HG03565 (cell line): ENCODE results near the gene FGF14.

Source experiments
- ATAC-seq: cut with Tn5 transposase; IDR thresholded peaks from one replicate; pipeline ENCODE4 v1.9.1; 2021; ENCODE audit warnings: mild to moderate bottlenecking, moderate library complexity; ENCODE audit not compliant: unreplicated experiment

FGF14 gene

DNA sequence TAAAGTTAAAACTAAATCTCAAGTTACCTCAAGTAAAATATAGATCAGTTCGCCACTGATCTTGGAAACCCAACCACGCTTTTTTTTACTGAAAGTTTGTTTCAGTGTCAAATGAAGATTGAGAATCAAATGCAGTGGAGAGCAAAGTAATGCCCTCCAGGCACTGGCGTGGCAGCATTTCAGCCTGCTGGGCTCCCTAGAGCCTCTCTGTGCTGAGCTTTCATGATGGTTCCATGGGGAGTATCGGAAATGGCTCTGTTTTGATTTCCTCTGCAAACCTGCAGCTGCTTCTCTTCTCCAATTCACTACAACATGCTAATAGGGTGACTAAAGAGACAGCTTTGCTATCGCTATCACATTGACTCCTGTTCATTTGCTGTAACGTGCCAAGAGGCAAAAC is 141.6 kb downstream of the FGF14 start:
- ATAC-seq = no peak

DNA sequence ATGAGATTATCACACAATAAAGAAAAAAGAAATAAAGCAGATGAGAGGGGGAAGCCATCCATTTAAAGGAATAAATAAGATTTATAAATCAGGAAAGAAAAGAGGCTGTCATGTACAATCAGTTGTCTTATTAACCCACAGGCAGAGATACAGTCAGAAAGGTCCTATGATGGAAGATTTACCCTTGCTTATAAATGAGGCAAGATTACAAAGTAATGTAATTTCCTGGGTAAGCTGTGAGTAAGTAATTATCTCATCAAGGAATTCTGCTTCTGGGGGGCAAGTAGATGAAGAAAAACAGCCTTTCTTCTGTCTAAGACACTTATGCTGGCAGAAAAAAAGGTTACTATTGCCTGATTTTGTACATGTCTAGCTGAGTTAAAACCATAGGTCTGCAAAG is 146.4 kb downstream of the FGF14 start:
- ATAC-seq = no peak

DNA sequence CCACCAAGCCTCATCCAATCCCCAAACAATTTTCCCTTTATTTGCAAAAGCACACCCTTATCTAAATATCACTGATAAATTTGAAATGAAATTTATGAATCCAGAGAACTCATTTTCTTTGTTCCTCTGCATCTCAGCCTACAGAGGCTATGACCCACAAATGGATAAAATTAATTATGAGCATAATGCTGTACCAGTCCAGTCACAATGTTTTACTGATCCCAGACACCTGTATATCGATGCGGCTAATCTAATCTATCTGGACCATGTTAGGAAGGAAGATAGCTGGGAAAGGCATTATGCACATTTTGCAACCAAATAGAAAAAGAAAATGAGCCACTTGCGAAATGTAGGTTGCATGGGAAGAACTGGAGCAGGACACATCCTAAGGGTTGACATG is 150.0 kb downstream of the FGF14 start:
- ATAC-seq = no peak

DNA sequence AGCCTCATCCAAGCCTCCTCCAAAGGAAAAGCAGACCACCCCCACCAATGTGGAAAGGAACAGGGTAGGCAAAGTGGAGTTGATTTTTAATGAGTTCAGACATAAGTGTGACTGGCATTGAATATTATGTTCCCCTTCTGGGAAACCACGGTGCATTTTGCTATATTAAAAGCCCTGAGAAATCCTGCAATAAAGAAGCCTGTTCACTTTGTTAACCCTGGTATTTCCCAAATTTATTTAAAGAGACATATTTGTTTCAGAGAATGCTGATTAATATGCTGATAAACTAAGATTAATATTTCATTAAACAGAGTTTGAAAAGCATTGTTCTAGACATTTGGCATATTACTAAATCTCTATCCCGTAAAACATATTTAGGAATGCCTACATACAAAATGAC is 151.4 kb downstream of the FGF14 start:
- ATAC-seq = no peak

DNA sequence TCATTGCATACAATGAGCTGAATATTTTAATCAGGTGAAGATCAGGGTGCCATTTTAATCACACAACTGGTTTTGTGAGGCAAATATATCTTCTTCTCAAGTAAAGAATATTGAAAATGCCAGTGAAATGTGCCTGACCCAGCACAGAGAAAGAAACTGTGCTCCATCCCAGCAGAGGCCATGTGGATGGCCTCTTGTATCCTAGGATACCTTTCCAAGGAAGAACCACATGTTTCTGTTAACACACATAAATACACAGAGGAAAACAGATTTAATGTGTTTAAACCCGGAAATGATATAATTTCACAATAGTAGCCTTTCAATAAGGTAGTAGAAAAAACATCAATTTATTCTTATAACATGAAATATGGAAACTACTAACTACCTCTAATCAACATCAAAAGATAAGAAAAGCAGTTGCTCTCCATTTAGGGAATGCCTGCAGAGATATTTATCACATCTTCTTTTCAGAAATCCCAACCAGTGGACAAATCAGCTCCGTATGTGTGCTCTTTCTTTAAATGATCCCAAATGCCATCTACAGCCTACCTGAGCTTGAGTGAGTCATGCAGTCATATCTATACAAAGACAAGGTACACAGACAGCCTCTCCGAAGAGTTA is 157.1 kb downstream of the FGF14 start:
- ATAC-seq = no peak

DNA sequence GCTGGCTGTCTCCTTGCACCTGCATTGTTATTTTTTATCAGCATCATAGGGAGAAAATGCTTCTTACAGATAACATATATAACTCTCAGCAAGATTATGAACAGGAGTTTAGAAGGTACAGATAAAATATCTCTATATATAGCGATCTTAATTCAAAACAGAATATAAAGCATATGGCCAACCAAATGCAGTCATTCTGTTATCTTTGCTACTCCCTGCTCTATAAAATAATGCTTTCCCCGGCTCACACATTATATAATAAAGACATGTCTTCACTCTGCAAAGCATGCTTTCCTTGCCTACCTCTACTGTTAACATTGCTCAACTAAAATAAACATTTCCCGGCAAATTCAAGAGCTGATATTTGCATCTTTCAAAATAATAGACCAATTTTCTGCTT is 161.7 kb downstream of the FGF14 start:
- ATAC-seq = no peak

DNA sequence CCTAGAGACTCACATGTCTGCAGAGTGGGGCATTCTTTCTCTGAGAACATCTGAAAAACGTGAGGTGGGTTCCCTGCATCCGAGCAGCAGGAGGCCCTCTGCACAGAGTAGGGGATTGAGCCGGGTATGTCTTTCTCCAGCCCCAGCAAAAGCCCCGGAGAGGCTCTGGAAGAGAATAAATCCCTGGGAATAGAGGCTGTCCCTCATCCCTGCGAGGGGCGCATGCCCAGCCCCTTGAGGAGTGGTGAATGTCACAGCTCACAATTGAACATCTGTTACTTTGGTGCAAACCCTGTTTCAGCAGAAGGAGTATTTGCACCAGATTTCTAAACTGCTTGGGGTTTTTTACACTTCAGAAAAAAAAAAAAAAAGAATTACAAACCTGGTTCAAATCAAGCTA is 164.6 kb downstream of the FGF14 start:
- ATAC-seq = no peak

DNA sequence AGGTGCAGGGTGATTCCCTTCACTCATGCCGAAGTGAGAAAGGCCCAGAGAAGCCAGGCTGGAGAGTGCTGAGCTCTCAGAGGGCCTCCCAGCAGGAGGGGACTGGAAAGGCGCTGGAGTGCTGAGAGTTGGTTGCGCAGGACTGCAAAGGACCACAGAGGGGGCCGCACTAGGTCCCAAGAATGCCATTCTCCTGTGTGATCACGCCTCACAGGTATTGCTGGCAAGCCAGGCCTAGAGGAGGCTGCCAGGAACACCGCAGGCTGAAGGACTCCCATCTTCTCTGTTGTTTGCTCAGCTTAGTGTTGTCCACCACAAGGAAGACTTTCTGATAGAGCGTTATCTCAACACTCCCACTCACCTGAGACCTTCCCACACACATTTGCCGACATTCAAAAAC is 165.0 kb downstream of the FGF14 start:
- ATAC-seq = no peak

DNA sequence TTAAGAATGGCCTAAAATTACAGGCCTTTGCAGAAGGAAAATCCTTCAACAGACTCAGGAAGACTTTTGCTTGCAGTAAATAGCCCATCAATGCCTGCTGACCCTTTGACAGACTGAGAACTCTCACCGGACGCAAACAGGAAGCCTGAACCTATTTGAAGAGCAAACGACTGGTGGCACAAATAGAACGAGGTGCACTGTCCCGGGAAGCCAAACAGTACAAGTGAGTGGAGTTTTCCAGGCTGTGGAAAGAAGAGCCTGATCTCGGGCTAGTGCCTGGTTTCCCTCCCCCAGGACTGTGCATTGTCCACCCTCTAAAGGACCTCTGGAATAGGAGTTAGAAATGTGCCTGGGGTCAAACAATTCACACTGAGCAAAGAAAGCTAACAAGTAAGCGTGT is 165.5 kb downstream of the FGF14 start:
- no peak for ATAC-seq

DNA sequence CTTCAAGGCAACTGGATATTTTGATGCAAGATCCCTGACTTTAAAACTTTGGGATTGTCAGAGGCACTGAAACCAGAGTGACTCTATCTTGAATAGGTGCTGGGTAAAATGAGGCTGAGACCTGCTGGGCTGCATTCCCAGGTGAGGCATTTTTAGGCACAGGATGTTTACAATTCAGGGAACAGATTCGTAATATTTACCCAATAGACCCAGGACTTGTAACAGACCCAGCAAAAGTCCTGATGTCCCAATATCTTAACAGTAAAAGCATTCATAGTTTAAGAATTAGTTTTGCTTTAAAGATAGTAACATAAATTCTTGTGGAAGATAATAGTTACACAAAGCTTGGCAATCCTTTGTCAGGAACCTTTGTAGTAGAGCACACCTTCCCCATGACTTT is 166.2 kb downstream of the FGF14 start:
- ATAC-seq = no peak

DNA sequence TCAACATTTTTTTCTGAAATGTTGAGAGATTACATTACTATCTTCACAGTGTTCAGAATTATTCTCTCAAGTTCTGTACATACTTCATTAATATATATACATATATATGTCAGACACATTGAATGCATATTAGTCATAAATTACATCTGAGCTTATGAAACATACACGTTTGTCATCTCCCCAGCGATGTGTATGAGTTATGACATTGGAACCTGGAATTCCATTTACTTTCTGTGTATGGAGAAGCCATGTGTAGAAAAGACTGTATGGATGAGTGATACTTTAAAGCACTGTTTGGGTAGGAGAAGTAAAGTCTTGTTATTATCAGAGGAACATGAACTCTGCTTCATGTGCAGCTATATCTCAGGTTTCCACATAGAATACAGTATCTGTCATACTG is 167.2 kb downstream of the FGF14 start:
- ATAC-seq = no peak

DNA sequence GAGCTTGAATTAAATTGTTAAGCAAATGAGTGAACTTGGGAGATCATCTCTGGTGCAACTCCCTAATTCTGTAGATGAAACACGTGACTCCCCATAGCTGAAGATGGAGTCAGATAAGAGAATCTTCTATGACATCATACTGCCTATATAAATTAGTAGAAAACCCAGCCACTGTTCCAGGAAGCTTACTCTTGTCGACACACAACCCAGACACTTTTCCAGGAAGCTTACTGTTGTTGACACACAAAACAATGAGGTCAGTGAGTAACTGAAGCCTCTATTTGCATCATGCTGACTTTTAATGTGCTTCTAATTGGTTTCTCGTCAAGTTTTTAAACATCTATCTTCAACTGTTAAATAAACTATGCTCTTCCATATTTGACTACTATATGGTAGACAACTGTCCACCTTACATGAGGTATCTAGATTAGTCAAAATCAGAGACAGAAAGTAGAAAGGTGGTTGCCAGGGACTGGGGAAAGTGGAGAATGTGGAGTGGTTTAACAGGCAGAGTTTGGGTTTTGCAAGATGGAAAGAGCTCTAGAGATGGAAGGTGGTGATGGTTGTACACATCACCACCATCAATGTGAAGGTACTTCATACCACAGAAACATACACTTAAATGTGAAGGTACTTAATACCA is 168.2 kb downstream of the FGF14 start:
- ATAC-seq = no peak

DNA sequence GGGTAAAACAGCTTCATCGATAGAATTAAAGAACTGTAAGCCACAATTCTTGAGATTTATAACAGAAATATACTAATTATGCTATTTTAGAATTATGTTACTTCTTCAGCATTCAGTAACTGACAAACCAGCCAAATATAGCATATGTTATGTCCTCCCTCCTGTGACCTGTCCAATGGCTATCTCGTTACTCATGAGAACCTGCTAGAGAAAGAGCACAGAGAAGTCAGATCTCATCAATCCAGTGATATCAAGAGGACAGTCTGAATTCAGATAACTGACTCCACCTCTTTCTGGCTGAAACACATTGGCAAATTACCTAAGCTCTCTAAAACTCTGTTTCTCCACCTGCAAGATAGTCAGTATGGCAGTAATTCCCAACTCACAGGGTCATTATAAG is 170.4 kb downstream of the FGF14 start:
- ATAC-seq = no peak

DNA sequence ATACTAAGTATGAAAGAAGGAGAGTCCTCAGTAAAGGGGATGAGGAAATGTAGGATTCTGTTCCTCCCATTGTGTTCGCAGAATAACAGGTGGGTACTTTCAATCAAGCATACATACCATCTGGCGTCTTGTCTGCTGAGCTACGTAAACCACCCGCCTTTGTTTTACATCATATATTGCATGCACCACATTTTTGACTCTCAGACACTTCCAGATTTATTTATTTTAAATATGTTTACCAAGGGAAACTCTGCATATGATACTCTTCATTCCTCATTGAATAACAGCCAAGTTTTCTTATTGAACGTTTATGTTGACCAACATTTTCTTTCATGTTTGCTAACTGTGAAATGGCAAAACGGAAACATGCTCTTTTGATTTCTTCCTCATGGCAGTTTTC is 174.1 kb downstream of the FGF14 start:
- ATAC-seq = no peak

DNA sequence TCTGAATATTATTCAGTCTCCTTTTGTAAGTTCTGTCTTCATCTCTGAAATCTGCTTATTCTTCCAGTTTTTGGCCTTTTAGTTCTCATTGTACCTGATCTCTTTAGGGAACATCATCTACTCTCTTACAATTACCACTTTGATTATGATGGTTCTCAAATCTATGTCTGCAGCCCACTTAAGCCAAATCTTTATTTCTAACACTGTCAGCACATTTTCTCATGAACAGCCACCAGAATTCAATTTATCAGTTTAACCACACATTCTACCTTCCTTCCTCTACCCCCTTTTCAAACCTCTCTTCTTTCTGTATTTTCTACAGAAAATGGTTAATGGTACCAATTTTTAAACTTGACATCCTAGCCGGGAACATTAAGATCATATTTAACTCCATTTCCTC is 175.3 kb downstream of the FGF14 start:
- ATAC-seq = no peak

DNA sequence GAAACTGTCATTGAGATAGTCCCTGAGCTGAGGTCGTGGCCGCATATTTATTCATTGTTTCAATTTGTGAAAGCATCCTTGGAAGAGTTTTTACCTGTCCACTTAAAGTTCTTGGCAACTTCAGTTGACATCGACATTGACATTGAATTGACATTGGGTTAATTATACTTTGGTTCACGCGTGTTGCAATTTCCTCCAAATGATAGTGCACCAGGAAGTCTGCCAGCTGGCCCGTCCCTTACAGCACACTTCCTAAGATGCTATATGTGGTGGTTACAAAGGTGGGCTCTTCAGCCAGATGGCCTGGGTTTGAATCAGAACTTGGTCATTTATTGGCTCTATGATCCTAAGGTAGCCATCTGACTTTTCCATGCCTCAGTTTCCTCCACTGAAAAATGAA is 176.0 kb downstream of the FGF14 start:
- no peak for ATAC-seq

DNA sequence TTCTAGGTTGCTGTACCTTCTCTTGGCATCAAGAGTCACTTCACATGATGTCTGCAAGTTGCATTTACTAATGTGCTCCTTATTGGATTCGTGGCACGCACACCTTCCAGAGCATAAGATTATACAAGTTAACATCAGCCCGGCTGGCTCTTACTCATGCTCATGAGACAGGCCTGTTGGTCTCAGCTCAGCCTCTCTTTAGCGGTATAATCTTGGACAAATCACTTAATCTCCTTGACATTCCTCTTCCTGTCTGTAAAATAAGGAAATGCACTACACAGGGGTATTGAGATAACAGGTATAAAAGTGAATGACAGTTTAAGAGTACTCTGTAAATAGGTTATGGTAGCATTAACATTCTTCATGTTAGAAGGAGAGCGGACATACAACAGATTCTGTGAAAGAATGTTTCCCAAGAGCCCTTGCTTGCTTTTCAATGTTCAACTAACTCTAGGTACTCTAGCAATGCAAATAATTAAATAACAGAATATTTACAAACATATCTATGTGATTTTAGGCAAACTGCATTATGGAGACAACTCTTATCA is 181.1 kb downstream of the FGF14 start:
- no peak for ATAC-seq

DNA sequence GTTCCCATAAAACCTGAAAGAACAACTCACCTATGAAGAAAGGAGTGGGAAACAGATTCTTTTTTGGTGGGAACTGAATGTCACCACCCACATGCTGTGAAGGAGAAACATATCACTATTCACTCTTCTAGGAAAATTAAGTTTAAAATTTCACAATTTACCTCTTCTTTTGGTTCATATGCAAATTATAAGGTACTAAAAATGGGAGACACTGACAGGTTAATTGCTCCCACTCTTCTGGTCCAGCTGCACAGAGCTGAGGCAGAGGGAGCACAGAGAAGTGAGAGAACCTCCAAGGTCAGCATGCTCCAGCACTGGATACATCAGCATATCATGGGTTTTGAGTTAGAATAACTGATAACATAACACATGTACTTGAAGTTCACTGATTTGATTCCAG is 186.9 kb downstream of the FGF14 start:
- ATAC-seq = no peak

DNA sequence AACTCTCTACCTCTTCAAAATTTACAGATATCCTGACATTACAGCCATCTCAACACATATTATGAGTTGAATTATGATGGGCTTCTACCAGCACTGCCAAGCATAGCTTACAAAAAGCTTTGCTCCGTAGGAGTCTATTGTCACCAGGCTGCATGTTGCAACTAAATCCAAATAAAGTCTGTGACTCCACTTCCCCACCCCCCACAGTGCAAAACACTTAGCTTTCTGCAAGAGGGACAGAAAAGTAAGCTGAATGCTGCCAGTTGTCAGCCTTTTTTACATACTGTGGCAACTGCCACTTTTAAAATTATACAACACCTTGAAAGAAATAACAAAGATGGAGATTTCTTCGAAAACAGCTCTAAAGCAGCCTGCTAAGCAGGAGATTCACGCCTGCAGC is 189.1 kb downstream of the FGF14 start:
- ATAC-seq = no peak

DNA sequence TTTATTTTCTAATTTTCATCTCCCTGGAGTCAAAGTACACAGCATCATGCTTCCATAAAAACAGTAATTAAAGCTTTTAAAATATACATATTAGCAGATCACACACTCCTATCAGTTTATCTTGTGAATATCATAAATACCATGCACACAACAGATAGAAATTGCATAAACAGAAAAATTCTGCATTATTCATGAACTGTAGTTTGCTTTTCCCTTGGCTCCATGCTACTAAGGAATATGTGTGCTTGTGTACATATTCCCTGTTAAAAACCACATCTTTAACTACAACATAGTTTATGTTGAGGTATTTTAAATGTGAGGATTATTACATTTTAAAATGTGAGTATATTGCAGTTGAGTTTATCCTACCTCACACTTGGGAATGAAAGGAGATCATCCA is 193.5 kb downstream of the FGF14 start:
- no peak for ATAC-seq

DNA sequence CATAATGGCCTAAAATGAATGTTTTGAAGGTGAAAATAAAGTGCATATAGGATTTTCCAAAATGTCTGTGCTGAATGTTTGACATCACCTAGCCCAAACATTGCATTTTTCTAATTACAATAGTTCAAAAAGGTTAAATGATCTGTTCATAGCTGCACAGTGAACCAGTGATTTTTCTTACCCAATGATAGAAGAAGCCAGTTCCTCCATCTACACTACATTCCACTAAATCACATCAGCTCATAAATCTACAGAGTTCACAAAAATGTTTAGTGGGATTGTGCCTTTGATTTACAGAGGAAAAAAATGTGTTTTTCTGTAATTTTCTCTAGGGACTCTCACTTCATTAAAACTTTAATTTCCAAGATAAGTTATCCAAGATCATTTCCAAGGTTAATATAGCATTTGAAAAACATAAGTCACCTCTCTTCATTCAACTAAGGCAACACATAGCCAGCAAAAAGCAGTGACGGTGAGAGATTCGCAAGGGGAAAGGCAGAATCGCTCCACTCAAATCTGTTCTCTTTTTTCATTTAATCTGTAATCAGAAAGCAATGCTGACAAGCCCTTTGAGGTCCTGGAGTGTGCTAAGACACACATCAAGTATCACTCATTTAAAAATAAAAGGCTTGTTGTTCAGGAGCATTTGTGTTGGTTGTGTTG is 194.0 kb downstream of the FGF14 start:
- no peak for ATAC-seq

DNA sequence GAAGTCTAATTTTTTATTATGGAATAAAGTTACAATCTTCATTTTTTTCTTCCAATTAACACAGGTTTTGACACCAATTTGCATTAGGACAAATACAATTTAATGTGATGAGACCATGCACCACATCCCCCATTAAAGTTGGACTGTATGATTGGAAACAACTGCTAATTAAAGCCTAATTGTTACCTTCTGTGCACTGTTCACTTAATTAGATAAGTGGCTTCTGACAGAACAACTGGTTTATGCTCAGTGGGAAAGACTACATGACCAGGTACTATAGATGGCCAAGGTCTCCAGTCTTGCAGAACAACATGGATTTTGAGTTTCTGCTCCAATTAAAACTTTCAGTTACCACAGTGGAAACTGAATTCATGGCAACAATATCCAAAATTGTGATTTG is 198.1 kb downstream of the FGF14 start:
- no peak for ATAC-seq
